Effector CD4-positive, alpha-beta T cell (primary cell): ENCODE measurements around the gene SMYD3.
"Not testable (repeated sequence)": the region's sequence is repeated elsewhere in the genome, so short reads cannot be mapped to it uniquely, and the experiment has no call there.

Experiments
- DNase-seq: peaks from one replicate; pipeline ENCODE4 v3.0.0-alpha.2; 2020

Gene SMYD3

GRCh38 chr1:245748646-245749045 lies 758.4 kb downstream of the SMYD3 start:
- no peak for DNase-seq

GRCh38 chr1:245748240-245748639 lies 758.8 kb downstream of the SMYD3 start:
- no peak for DNase-seq

- no peak for DNase-seq
Measured at GRCh38 chr1:245742896-245743295, 764.2 kb downstream of the SMYD3 start.

- DNase-seq, result not testable (repeated sequence)
Measured at GRCh38 chr1:245740336-245740735, 766.7 kb downstream of the SMYD3 start.

GRCh38 chr1:245730801-245731200 lies 776.3 kb downstream of the SMYD3 start:
- no peak for DNase-seq

- DNase-seq, result not testable (repeated sequence)
Measured at GRCh38 chr1:245728035-245728434, 779.0 kb downstream of the SMYD3 start.

GRCh38 chr1:245721488-245721887 lies 785.6 kb downstream of the SMYD3 start:
- DNase-seq, result no peak

- DNase-seq, result no peak
Measured at GRCh38 chr1:245718951-245719350, 788.1 kb downstream of the SMYD3 start.

GRCh38 chr1:245718123-245718522 lies 789.0 kb downstream of the SMYD3 start:
- DNase-seq, result no peak

GRCh38 chr1:245717611-245718010 lies 789.5 kb downstream of the SMYD3 start:
- DNase-seq, result no peak

- no peak for DNase-seq
Measured at GRCh38 chr1:245716561-245716960, 790.5 kb downstream of the SMYD3 start.

- DNase-seq, result no peak
Measured at GRCh38 chr1:245715970-245716369, 791.1 kb downstream of the SMYD3 start.

- DNase-seq, result no peak
Measured at GRCh38 chr1:245715291-245715701, 791.8 kb downstream of the SMYD3 start.

- not testable (repeated sequence) for DNase-seq
Measured at GRCh38 chr1:245714027-245714426, 793.1 kb downstream of the SMYD3 start.

- no peak for DNase-seq
Measured at GRCh38 chr1:245710961-245711903, 795.8 kb downstream of the SMYD3 start.

- no peak for DNase-seq
Measured at GRCh38 chr1:245707941-245708340, 799.1 kb downstream of the SMYD3 start.

GRCh38 chr1:245704765-245705164 lies 802.3 kb downstream of the SMYD3 start:
- DNase-seq, result no peak

GRCh38 chr1:245704341-245704740 lies 802.7 kb downstream of the SMYD3 start:
- no peak for DNase-seq

- no peak for DNase-seq
Measured at GRCh38 chr1:245702346-245702745, 804.7 kb downstream of the SMYD3 start.

- no peak for DNase-seq
Measured at GRCh38 chr1:245701631-245702030, 805.4 kb downstream of the SMYD3 start.

- DNase-seq, result no peak
Measured at GRCh38 chr1:245700631-245701030, 806.4 kb downstream of the SMYD3 start.
